ENCODE results near the gene ZBTB26.

GRCh38 chr9:122951056-122951455 is 19.7 kb upstream of the ZBTB26 start:
- TF ChIP-seq CTCF (IDR thresholded peaks at IDR 0.05) (no peak), EZH2 (IDR thresholded peaks at IDR 0.05; ENCODE audit: borderline replicate concordance, insufficient read depth, low read depth, low read length, poor library complexity, severe bottlenecking) (no peak)
